CD4-positive, alpha-beta T cell treated with Interleukin-2 at 100 ng/mL for 4 hours (primary cell): ENCODE measurements around the gene MRPS34.

ENCODE experiments used
- DNase-seq: peaks from one replicate; pipeline ENCODE4 v3.0.0-alpha.2; 2020; ENCODE audit warnings: low spot score

MRPS34 gene

DNA sequence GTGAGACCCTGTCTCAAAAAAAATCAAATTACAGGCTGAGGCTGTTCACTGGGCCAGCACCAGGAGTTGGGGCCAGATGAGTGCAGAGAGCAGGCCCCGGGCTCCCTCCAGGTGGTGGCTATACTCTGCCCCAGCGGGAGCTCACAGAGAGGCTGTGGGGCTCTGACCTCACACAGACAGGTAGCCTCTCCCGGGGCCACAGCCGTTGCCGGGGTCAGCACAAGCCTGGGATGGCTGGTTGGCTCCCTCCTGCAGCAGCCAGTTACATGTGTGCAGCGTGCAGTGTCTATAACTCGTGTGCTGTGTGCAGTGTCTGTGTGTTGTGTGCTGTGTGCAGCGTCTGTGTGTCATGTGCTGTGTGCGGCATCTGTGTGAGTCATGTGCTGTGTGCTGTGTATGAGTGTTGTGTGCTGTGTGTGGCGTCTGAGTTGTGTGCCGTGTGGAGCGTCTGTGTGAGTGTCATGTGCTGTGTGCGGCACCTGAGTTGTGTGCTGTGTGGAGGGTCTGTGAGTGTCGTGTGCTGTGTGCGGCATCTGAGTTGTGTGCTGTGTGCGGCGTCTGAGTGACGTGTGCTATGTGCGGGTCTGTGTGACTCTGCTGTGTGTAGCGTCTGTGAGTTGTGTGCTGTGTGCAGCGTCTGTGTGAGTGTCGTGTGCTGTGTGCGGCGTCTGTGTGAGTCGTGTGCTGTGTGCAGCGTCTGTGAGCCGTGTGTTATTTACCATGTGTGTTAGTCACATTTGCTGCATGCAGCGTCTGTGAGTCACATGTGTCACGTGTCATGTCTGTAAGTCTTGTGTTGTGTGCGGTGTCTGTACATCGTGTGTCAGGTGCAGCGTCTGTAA, 46.1 kb downstream of the MRPS34 start:
- no peak for DNase-seq

DNA sequence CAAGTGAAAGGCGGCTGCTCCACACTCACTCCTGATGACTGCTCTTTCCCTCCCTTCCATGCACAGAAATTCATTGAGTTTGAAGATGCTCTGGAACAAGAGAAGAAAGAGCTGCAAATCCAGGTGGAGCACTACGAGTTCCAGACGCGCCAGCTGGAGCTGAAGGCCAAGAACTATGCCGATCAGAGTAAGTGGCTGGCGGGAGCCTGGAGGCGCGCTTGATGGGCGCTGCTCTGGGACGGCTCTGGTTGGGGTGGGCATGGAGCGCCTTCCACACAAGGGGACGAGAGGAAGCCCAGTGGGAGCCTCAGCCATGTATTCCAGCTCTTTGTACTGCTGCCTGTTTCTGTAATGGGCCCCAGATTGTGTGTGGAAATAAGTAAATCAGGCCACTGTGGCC, 48.4 kb downstream of the MRPS34 start:
- DNase-seq = no peak

DNA sequence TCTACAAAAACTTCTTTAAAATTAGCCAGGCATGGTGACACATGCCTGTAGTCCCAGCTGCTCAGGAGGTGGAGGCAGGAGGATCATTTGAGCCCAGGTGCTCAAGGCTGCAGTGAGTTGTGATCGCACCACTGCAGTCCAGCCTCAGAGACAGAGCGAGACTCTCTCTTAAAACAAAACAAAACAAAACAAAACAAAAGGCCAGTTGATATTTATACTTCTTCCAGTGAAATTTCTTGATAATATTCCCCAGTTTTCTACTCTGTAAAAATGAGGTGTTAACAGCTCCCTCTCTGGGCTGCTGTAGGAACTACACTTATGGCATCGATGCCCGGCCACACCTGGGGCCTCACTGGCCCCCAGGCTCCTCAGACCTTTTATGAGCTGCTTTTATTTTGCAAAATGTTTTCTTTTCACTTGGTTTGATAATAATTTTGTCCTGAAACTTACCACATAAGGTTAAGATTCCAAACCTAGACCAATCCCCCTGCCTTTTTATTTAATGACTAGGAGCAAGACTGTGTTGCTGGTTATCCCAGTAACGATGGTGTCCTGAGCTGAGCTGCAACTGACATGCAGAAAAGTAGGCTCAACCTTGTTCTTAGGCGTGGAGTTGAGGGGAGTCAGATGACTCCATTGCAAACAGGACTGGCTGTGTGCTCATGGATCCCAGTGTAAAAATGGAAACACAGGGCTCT, 49.3 kb downstream of the MRPS34 start:
- peak; percentile 54 for DNase-seq
